ENCODE measurements around the gene CEP295NL. TPM values are rescaled to one million over a fixed set of nuclear protein-coding genes. Genes with fewer than 3 reads are reported as not detected.

CEP295NL gene
- total RNA-seq, 2 donors from 2014 or later: 0.83 to 1.1 TPM

DNA sequence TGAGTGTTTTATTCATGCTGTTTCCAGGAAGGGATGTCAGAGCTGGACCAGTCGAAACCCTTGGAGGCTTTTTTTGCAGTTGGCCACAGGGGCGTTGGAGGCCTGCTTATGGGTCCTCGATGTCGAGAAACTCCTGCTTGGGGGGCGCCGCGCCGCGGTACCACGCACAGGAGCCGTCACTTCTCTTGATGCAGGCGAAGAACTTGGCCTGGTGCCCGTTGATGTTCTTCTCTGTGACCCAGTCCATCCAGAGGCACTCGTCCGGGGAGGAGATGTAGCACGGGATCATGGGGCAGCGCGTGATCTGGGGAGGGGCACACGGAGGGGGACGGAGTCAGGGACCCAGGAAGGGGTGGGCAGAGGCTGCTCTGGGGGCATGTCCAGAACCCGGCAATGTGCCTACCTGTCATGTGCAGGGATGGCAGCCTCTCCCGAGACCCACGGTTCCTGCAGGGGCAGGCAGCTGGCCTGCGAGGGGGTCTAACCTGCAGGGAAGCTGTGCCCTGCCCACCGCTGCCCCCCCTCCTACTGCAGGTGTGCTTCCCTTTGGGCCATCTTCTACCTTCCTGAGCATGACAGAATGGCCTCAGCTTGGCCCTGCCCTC lies 47.3 kb downstream of the CEP295NL start:
- DNase-seq (ENCODE audit: low spot score): no peak

DNA sequence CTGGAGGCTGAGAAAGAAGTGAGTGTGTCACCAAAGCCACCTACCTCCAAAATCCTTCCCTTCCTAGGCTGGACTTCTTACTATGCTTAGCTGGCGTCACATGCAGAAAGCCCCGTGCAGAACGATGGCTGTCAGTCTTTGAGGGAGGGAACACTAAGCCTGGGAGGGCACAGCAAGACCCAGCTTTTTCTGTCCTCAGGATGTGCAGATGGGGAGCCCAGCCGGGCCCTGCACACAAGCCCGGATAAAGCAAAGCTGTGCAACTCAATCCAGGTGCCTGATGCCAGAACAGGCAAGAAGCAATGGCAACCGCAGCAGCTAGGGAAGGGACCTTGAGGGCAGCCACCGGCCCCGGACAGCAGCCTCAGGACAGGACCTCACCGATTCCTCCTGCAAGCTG lies 48.5 kb downstream of the CEP295NL start:
- H3K4me3 ChIP-seq: no peak overlapping the region
- no peak overlapping the region for H3K27ac ChIP-seq
- no peaks in the 10 kb centered on the region for H3K27me3 ChIP-seq
- no peak for DNase-seq (ENCODE audit: low spot score)
- H3K36me3 ChIP-seq: peaks cover 42% of the 10 kb centered on the region
- H3K9me3 ChIP-seq: no peaks in the 10 kb centered on the region
- H3K4me1 ChIP-seq: no peaks in the 10 kb centered on the region
- TF ChIP-seq, protein P1, sequence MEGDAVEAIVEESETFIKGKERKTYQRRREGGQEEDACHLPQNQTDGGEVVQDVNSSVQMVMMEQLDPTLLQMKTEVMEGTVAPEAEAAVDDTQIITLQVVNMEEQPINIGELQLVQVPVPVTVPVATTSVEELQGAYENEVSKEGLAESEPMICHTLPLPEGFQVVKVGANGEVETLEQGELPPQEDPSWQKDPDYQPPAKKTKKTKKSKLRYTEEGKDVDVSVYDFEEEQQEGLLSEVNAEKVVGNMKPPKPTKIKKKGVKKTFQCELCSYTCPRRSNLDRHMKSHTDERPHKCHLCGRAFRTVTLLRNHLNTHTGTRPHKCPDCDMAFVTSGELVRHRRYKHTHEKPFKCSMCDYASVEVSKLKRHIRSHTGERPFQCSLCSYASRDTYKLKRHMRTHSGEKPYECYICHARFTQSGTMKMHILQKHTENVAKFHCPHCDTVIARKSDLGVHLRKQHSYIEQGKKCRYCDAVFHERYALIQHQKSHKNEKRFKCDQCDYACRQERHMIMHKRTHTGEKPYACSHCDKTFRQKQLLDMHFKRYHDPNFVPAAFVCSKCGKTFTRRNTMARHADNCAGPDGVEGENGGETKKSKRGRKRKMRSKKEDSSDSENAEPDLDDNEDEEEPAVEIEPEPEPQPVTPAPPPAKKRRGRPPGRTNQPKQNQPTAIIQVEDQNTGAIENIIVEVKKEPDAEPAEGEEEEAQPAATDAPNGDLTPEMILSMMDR (IDR thresholded peaks at IDR 0.05): no peak

More for the DNA sequence above, 47.3 kb downstream of the CEP295NL start:
- H3K4me3 ChIP-seq: no peak overlapping the region
- no peak overlapping the region for H3K27ac ChIP-seq
- TF ChIP-seq, protein P1 (IDR thresholded peaks at IDR 0.05): no peak
- no peaks in the 10 kb centered on the region for H3K9me3 ChIP-seq
- H3K27me3 ChIP-seq: no peaks in the 10 kb centered on the region
- H3K4me1 ChIP-seq: no peaks in the 10 kb centered on the region
- H3K36me3 ChIP-seq: peaks cover 46% of the 10 kb centered on the region

DNA sequence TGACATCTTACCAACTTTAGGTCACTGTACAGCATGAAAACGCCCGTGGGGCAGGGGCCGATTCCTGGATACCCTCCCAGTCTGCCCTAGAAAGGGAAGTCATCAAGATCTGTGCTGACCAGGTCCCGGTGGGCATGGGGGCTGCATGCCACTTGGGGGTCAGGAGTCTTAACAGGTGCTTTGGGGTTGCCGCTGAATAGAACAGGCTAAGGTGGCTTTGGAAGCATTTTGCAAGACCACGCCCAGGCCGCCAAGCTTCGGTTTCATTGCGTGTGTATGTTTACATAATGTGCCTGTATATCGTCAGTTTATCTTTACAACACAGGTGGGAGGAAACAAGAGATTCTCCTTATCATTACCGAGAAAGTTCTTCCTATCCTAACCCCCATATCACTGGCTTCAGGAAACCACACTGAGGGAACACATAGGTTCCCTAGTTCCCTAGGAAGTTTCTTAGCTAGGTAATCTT lies 49.0 kb downstream of the CEP295NL start:
- Histone ChIP-seq H3K27ac (no peak overlapping the region), H3K36me3 (peaks cover 42% of the 10 kb centered on the region), H3K9me3 (no peaks in the 10 kb centered on the region), H3K4me3 (no peak overlapping the region), H3K4me1 (no peaks in the 10 kb centered on the region), H3K27me3 (no peaks in the 10 kb centered on the region)
- TF ChIP-seq, protein P1 (IDR thresholded peaks at IDR 0.05): no peak
- DNase-seq (ENCODE audit: low spot score): no peak

DNA sequence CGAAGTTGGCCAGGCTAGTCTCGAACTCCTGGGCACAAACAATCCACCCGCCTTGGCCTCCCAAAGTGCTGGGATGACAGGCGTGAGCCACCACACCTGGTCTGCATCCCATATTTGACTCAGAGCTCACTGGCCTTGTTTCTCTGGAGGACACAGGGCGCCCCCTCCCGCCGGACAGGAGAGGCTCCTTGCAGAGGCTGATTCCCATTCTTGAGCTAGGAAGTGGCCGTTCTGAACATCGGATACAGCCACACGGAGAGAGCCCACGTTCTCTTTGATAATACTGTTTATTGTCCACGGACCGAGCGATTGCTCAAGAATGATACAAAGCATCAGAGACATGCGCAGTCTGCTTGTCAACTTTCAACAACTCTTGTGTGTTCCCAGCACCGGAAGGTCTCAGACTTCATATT lies 50.3 kb downstream of the CEP295NL start:
- H3K27ac ChIP-seq: no peak overlapping the region
- no peaks in the 10 kb centered on the region for H3K4me1 ChIP-seq
- H3K27me3 ChIP-seq: no peaks in the 10 kb centered on the region
- TF ChIP-seq, protein P1 (IDR thresholded peaks at IDR 0.05): no peak
- peaks cover 42% of the 10 kb centered on the region for H3K36me3 ChIP-seq
- H3K4me3 ChIP-seq: no peak overlapping the region
- no peak for DNase-seq (ENCODE audit: low spot score)
- H3K9me3 ChIP-seq: no peaks in the 10 kb centered on the region

DNA sequence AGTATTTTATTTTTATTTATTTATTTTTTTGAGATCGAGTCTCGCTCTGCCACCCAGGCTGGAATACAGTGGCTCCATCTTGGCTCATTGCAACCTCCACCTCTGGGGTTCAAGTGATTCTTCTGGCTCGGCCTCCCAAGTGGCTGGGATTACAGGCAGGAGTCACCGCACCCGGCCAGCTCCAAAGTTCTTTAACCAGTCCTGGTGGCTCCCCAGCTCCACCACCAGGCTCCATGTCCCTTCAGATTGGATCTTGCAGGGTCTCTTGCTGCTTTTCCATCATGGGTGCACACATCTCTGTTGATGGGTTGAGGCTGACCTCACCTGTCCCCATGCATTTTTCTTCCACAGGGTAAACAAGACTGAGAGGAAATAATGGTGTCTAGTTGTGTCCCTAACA lies 54.0 kb downstream of the CEP295NL start:
- TF ChIP-seq, protein P1 (IDR thresholded peaks at IDR 0.05): no peak
- no peaks in the 10 kb centered on the region for H3K27me3 ChIP-seq
- DNase-seq (ENCODE audit: low spot score): no peak
- H3K9me3 ChIP-seq: no peaks in the 10 kb centered on the region
- H3K36me3 ChIP-seq: peaks cover 9% of the 10 kb centered on the region
- no peak overlapping the region for H3K4me3 ChIP-seq
- H3K27ac ChIP-seq: no peak overlapping the region
- H3K4me1 ChIP-seq: no peaks in the 10 kb centered on the region

DNA sequence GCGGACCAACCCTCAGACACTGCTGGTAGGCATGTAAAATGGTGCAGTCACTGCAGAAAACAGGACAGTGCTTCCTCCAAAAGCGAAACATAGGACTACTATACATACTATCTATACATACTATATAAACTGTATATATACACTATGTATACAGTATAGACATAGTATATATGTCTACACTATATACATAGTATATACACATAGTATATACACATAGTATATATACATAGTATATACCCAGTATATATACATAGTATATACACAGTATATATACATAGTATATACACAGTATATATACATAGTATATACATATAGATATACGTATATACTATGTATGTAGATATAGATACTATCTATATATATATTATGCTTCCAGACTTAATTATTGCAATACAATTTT lies 55.9 kb downstream of the CEP295NL start:
- H3K27ac ChIP-seq: no peak overlapping the region
- H3K36me3 ChIP-seq: no peaks in the 10 kb centered on the region
- no peaks in the 10 kb centered on the region for H3K9me3 ChIP-seq

More for the DNA sequence above, 55.9 kb downstream of the CEP295NL start:
- Histone ChIP-seq H3K4me3 (no peak overlapping the region), H3K4me1 (no peaks in the 10 kb centered on the region), H3K27me3 (no peaks in the 10 kb centered on the region)
- TF ChIP-seq, protein P1 (IDR thresholded peaks at IDR 0.05): no peak
- no peak for DNase-seq (ENCODE audit: low spot score)
